Bronchial epithelial cell (primary cell): ENCODE measurements around the gene ENDOD1. TPM values are rescaled to one million over a fixed set of nuclear protein-coding genes. Genes with fewer than 3 reads are reported as not detected.

Experiments
- DNase-seq: peaks from one replicate; pipeline ENCODE4 v3.0.0-alpha.2; 2010; ENCODE audit warnings: low read depth
- FAIRE-seq: peaks from 2 replicates; lab custom pipeline; 2011; peaks lifted over from hg19 to GRCh38; lab: Jason Lieb, UNC
- H3K27me3 ChIP-seq: 2 replicates; pipeline ENCODE4 v1.5.1; 2011; ENCODE audit warnings: low read length; ENCODE audit not compliant: control insufficient read depth, insufficient read depth
- H3K36me3 ChIP-seq: 2 replicates; pipeline ENCODE4 v1.5.1; 2011; ENCODE audit warnings: low read length; ENCODE audit not compliant: control insufficient read depth, insufficient read depth
- H3K4me3 ChIP-seq: 2 replicates; pipeline ENCODE4 v1.5.1; 2011; ENCODE audit warnings: mild to moderate bottlenecking, low read depth, low read length, control low read depth
- total RNA-seq: library from RNA; depleted of rRNA; stranded (reverse); fragments of >200 nt; gene quantifications from 2 replicates; pipeline ENCODE4 v1.2.1, GENCODE V29; 2014
- TF ChIP-seq, protein P1 (sequence below): IDR thresholded peaks from 2 replicates; pipeline ENCODE4 v1.5.1; 2011; ENCODE audit warnings: mild to moderate bottlenecking, moderate library complexity, low read length, control low read depth, inconsistent platforms; ENCODE audit not compliant: insufficient read depth, severe bottlenecking

Gene ENDOD1
- total RNA-seq, 1 donor from 2014 or later: 41.1 TPM

DNA sequence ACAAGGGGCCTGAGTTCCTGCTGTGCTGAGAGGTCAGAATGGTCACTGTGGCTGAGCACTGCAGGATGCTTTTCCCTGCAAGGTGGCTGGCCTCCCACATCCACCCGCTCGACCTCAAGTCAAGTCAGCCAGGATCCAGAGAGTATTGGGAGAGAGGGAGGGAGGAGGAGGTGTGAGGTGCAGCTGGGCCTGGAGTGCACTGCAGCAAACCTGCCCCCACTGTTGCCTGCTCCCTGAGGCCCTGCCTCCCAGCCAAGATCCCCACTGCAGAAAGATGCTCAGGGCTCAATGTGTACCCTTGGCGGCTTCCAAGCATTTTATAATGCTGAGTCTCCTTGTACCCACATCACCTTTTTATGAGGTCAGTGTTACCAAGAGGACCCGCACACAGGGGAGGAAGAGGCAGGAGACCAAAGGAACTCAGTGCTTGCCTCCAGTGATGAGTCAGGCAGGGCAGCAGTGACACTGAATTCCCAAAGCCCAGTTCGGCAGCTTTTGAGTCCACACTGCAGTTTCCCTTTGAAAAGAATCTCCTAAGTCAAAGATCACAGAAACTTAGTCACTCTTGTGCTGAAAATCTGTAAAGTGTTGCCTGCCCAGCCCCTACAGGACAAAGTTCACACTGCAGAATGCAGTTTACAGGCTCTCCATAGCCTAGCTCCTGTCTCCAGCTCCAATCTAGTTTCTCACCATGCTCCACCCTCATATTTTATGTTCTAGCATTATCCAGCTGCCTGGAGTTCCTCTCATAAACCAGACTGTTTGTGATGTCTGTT is 3.1 kb downstream of the ENDOD1 start:
- H3K36me3 ChIP-seq: no peaks in the 10 kb centered on the region
- DNase-seq (peak; percentile 61), FAIRE-seq (no peak)
- TF ChIP-seq, protein P1, sequence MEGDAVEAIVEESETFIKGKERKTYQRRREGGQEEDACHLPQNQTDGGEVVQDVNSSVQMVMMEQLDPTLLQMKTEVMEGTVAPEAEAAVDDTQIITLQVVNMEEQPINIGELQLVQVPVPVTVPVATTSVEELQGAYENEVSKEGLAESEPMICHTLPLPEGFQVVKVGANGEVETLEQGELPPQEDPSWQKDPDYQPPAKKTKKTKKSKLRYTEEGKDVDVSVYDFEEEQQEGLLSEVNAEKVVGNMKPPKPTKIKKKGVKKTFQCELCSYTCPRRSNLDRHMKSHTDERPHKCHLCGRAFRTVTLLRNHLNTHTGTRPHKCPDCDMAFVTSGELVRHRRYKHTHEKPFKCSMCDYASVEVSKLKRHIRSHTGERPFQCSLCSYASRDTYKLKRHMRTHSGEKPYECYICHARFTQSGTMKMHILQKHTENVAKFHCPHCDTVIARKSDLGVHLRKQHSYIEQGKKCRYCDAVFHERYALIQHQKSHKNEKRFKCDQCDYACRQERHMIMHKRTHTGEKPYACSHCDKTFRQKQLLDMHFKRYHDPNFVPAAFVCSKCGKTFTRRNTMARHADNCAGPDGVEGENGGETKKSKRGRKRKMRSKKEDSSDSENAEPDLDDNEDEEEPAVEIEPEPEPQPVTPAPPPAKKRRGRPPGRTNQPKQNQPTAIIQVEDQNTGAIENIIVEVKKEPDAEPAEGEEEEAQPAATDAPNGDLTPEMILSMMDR: peak; percentile 61
- H3K4me3 ChIP-seq: no peak overlapping the region
- H3K27me3 ChIP-seq: no peaks in the 10 kb centered on the region

- H3K36me3 ChIP-seq: no peaks in the 10 kb centered on the region
- no peak for FAIRE-seq
- DNase-seq: no peak
- no peaks in the 10 kb centered on the region for H3K27me3 ChIP-seq
- TF ChIP-seq, protein P1: no peak
- H3K4me3 ChIP-seq: no peak overlapping the region
These were observed 3.9 kb downstream of the ENDOD1 start for GRCh38 chr11:95093548-95093947.

DNA sequence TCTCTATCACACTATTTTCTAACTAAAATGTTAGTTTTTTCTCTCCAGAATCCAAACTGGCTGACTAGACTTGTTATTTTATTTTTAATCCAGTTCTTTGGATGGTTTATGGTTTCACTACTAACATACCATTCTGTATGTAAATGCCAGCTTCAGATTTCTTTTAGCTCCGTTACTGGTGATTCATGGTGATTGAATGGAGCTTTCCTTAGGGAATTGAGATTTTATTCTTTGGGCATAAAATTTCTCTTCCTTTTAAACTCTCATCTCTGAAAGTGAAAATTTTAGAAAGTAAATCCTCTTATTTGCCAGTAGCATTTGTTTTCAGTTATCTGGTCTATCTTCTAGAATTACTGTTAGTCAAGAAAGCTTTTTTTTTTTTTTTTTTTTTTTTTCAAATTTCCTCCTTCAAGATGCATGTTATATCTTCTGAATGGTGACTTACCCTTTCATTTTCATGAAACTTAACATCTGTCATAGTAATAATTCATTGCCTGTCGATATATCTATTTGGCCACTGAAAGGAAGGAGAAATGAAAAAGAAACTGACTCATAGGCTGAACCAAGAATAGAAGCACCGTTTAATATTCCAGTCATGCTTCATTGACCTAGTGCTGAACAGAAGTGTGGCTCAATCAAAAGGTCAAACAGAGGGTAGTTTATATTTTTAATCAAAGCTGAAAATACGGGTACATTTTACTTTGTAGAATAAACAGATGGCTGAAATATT is 6.4 kb downstream of the ENDOD1 start:
- FAIRE-seq (no peak), DNase-seq (peak; percentile 75)
- H3K27me3 ChIP-seq: no peaks in the 10 kb centered on the region
- H3K4me3 ChIP-seq: no peak overlapping the region
- no peaks in the 10 kb centered on the region for H3K36me3 ChIP-seq
- TF ChIP-seq, protein P1: no peak

DNA sequence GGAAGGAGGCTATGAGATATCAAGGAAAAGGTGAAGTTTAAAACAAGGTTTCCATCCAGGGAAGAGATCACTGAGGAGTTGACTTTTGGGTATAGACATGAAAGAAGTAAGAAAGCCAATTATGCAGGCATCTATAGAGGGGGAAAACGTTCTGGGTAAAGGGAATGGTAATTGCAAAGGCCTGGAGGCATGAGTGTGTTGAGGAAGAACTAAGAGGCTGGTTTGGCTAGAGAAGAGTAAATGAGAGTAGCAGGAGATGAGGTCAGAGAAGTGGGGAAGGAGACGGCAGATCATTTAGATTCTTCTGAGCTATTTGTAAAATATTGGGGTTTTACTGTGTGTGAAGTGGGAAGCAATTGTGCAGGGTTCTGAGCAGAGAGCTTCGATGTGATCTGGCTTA is 7.6 kb downstream of the ENDOD1 start:
- H3K27me3 ChIP-seq: no peaks in the 10 kb centered on the region
- no peak for DNase-seq
- TF ChIP-seq, protein P1: no peak
- H3K4me3 ChIP-seq: no peak overlapping the region
- no peaks in the 10 kb centered on the region for H3K36me3 ChIP-seq
- FAIRE-seq: no peak

DNA sequence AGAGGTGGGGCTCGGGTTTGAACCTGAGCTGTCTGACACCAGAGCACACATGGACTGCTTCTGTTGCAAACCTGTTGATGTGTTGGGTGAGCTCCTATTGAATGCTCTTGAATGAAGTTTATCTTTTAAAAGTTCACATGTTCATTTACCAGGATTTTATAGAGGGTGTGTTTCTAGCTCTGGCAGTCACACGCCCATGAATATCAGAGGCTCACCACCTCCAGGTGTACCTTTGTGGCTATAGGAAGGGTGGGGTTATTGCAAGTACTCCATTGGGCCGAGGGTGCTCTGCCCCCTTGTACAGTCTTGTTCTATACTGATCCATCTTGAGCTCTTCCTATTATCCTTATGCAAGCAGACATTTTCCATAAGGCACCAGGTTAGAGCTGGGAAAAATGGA is 9.2 kb downstream of the ENDOD1 start:
- TF ChIP-seq, protein P1: no peak
- FAIRE-seq (no peak), DNase-seq (no peak)
- H3K27me3 ChIP-seq: no peaks in the 10 kb centered on the region
- no peaks in the 10 kb centered on the region for H3K36me3 ChIP-seq
- no peak overlapping the region for H3K4me3 ChIP-seq
